Uterus (tissue), 4 donors: ENCODE data around the gene JAZF1. TPM values are rescaled to one million over a fixed set of nuclear protein-coding genes. Genes with fewer than 3 reads are reported as not detected.

Source experiments
- DNase-seq, 2 donors: peaks; one replicate each; pipeline ENCODE4 v3.0.0-alpha.2; 2019 to 2020
- H3K27ac ChIP-seq, 2 donors: fragments of 200-600 bp; sonication (generic); 1 replicate in 1 of 2; 2 replicates in 1 of 2; pipeline ENCODE4 v1.5.1; 2016 to 2018
- H3K27me3 ChIP-seq, 2 donors: fragments of 200-600 bp; sonication (generic); one replicate each; pipeline ENCODE4 v1.5.1; 2018 to 2019; ENCODE audit warnings: control low read depth in 1 of 2
- H3K36me3 ChIP-seq, 2 donors: fragments of 200-600 bp; sonication (generic); one replicate each; pipeline ENCODE4 v1.5.1; 2019; ENCODE audit warnings: control low read depth in 1 of 2
- H3K4me1 ChIP-seq, 2 donors: fragments of 200-600 bp; sonication (generic); one replicate each; pipeline ENCODE4 v1.5.1; 2018 to 2019; ENCODE audit warnings: control low read depth in 1 of 2
- H3K4me3 ChIP-seq, 2 donors: fragments of 200-600 bp; sonication (generic); 1 replicate in 1 of 2; 2 replicates in 1 of 2; pipeline ENCODE4 v1.5.1; 2018 to 2019; ENCODE audit warnings: mild to moderate bottlenecking in 1 of 2
- H3K9me3 ChIP-seq, 2 donors: fragments of 200-600 bp; sonication (generic); one replicate each; pipeline ENCODE4 v1.5.1; 2019; ENCODE audit warnings: control low read depth in 1 of 2
- CTCF ChIP-seq, 4 experiments: fragments of 200-600 bp in 2 of 4; fragments of 450-650 bp in 2 of 4; sonication (generic) in 2 of 4; IDR thresholded peaks; one replicate each; pipeline ENCODE4 v1.5.1; 2016 to 2019; ENCODE audit warnings: antibody characterized with exemption in 4 of 4, mild to moderate bottlenecking in 2 of 4, moderate library complexity in 1 of 4
- POLR2A ChIP-seq, 2 donors: fragments of 450-650 bp; IDR thresholded peaks; one replicate each; pipeline ENCODE4 v1.6.1; 2016; ENCODE audit warnings: antibody characterized with exemption in 2 of 2, mild to moderate bottlenecking in 1 of 2, moderate library complexity in 1 of 2
- intact Hi-C: fragments of 100-400 bp; cut with DNase I; formaldehyde crosslinking; loops from one replicate; pipeline ENCODE4 v1.15.1; 2023; ENCODE audit warnings: low total_unique reads
- total RNA-seq, 4 donors: library from RNA; depleted of rRNA in 3 of 4; stranded (reverse); fragments of >200 nt in 3 of 4; gene quantifications; one replicate each; pipeline versions ENCODE4 v1.1.0 to v1.2.4, GENCODE V29; 2014 to 2023
- donor health status: DM: yes; HTN: yes; CAD: no.

Gene JAZF1
- total RNA-seq, 4 donors from 2014 or later = 27.6 to 58.5 (median 34.4) TPM

- H3K4me3 ChIP-seq = no peak overlapping the region
- H3K4me1 ChIP-seq = peaks cover 0 to 37% of the 10 kb centered on the region in 2 donors
- no peaks in the 10 kb centered on the region for H3K9me3 ChIP-seq
- TF ChIP-seq POLR2A (IDR thresholded peaks at IDR 0.05) = no peak
- TF ChIP-seq CTCF (IDR thresholded peaks at IDR 0.05) = no peak
- no peaks in the 10 kb centered on the region for H3K27me3 ChIP-seq
- peak; percentile 41 to 74 for DNase-seq
- H3K36me3 ChIP-seq = no peaks in the 10 kb centered on the region
- peak overlapping the region; percentile 73 to 77 for H3K27ac ChIP-seq
- intact Hi-C loops = no loop called here
These were observed 45.3 kb downstream of the JAZF1 start for GRCh38 chr7:28135315-28135714.

DNA sequence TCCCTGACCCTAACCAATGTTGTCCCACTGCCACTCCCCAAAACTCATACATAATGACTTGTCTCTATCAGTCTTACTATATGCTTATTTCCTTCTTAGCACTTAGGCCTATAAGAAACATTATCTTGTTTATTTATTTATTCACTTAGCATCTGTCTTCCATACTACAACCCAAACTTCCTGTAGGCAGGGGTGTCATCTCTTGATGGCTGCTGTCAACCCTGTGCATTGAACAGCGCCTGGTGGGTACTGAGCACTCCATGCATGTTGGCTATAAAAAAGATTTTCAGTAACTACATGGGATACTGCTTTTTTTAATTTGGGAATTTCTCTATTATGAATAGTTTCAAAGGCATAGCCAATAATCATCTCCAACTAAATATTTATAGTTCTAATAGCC is 46.7 kb downstream of the JAZF1 start:
- DNase-seq = no peak
- peak overlapping the region; percentile 73 to 77 for H3K27ac ChIP-seq

DNA sequence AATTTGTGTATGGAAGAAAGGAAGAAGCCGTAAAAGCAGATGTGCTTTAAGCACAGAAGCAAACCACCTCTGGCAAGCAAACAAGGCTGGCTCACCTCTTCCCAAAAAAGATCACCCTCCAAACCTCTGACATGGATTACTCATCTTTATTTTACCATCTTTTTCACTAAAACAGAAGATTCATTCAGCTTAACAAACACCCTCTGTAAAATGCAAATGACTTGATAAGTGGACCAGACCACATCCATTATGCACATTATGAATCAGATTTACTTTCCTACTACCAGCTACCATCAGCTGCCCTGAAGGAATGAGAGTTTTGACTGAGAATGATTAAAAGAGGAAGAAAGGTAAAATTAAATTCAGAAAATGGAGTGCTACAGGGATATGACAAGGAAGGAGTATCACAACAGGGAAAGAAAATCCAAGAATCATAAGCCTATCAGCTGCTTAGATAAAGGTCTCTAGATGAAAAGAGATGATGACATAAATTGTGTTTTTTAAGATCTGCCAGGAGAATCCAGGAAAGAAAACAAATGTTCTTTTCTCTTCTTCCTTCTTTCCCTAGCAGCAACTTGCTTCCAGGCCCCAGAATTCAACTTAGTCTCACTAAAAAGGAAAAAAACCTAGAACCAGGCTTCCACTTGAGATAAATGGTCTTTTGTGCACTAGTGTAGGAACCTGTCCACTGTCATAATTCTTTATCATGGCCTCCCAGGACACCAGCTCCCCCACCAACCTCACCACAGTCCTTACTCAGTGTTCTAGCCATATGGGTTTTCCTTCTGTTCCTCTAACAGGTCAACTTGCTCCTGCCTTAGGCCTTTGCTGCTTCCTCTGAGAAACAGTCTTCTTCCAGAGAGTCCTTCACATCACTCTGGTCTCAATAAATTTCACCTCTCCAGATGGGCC is 47.4 kb downstream of the JAZF1 start:
- Histone ChIP-seq H3K36me3 (no peaks in the 10 kb centered on the region), H3K4me1 (peaks cover 0 to 40% of the 10 kb centered on the region in 2 donors), H3K9me3 (no peaks in the 10 kb centered on the region), H3K27me3 (no peaks in the 10 kb centered on the region), H3K4me3 (no peak overlapping the region), H3K27ac (peak overlapping the region; percentile 73 to 77)
- intact Hi-C loops = no loop called here
- DNase-seq = no peak
- TF ChIP-seq POLR2A (IDR thresholded peaks at IDR 0.05) (no peak), CTCF (IDR thresholded peaks at IDR 0.05) (no peak)

More for the DNA sequence above, 46.7 kb downstream of the JAZF1 start:
- Histone ChIP-seq H3K36me3 (no peaks in the 10 kb centered on the region), H3K27me3 (no peaks in the 10 kb centered on the region), H3K4me3 (no peak overlapping the region), H3K4me1 (peaks cover 0 to 40% of the 10 kb centered on the region in 2 donors), H3K9me3 (no peaks in the 10 kb centered on the region)
- TF ChIP-seq POLR2A (IDR thresholded peaks at IDR 0.05) (no peak), CTCF (IDR thresholded peaks at IDR 0.05) (no peak)
- intact Hi-C loops = no loop called here

GRCh38 chr7:28130277-28130676 is 50.3 kb downstream of the JAZF1 start:
- TF ChIP-seq POLR2A (IDR thresholded peaks at IDR 0.05) = no peak
- Histone ChIP-seq H3K27ac (peak overlapping the region; percentile 29 to 77), H3K9me3 (no peaks in the 10 kb centered on the region), H3K36me3 (no peaks in the 10 kb centered on the region), H3K27me3 (no peaks in the 10 kb centered on the region), H3K4me3 (no peak overlapping the region), H3K4me1 (peaks cover 7 to 31% of the 10 kb centered on the region in 2 donors)
- DNase-seq = peak in 1 of 2 donors; percentile 51
- intact Hi-C loops = no loop called here

- Histone ChIP-seq H3K27ac (peak overlapping the region in 1 of 2 donors; percentile 77), H3K4me1 (peaks cover 7 to 16% of the 10 kb centered on the region in 2 donors), H3K4me3 (no peak overlapping the region), H3K9me3 (no peaks in the 10 kb centered on the region), H3K27me3 (no peaks in the 10 kb centered on the region), H3K36me3 (no peaks in the 10 kb centered on the region)
- intact Hi-C loops = no loop called here
- no peak for TF ChIP-seq CTCF (IDR thresholded peaks at IDR 0.05)
- TF ChIP-seq POLR2A (IDR thresholded peaks at IDR 0.05) = no peak
- DNase-seq = no peak
These were observed 52.0 kb downstream of the JAZF1 start for GRCh38 chr7:28128608-28129007.
